Natural killer cell (primary cell): ENCODE results near the gene RBM6. TPM values are rescaled to one million over a fixed set of nuclear protein-coding genes. Genes with fewer than 3 reads are reported as not detected.

Experiments used
- ATAC-seq, 3 donors: fragments of 150-1000 bp in 2 of 3; fragments of 200-7000 bp in 1 of 3; cut with Tn5 transposase; 1 replicate in 1 of 3; 2 replicates in 2 of 3; pipeline ENCODE4 v1.10.0; 2021; ENCODE audit warnings: mild to moderate bottlenecking in 2 of 3, moderate library complexity in 2 of 3
- DNase-seq, 2 donors: peaks; one replicate each; pipeline versions ENCODE4 v3.0.0 to v3.0.0-alpha.2; 2013 to 2021; ENCODE audit warnings: mixed read lengths in 1 of 2
- H3K27ac ChIP-seq: one replicate; pipeline ENCODE4 v1.5.1; 2013; ENCODE audit warnings: mild to moderate bottlenecking, low read length
- H3K27me3 ChIP-seq: one replicate; pipeline ENCODE4 v1.6.1; 2013; ENCODE audit warnings: low read length; ENCODE audit not compliant: control insufficient read depth, insufficient read depth
- H3K36me3 ChIP-seq: one replicate; pipeline ENCODE4 v1.6.1; 2013; ENCODE audit warnings: low read length; ENCODE audit not compliant: control insufficient read depth, insufficient read depth
- H3K4me1 ChIP-seq: one replicate; pipeline ENCODE4 v1.6.1; 2013; ENCODE audit warnings: low read length; ENCODE audit not compliant: control insufficient read depth, insufficient read depth
- H3K4me3 ChIP-seq: one replicate; pipeline ENCODE4 v1.5.1; 2013; ENCODE audit warnings: low read length
- H3K9me3 ChIP-seq: one replicate; pipeline ENCODE4 v1.6.1; 2013; ENCODE audit warnings: low read length; ENCODE audit not compliant: control insufficient read depth, insufficient read depth
- H3K27ac Mint-ChIP-seq, 2 donors: one replicate each; pipeline ENCODE4 v1.8.0; 2022; ENCODE audit warnings: mild to moderate bottlenecking in 2 of 2, mixed read lengths in 2 of 2, moderate library complexity in 1 of 2
- H3K27me3 Mint-ChIP-seq, 2 donors: one replicate each; pipeline ENCODE4 v1.8.0; 2022; ENCODE audit warnings: low read depth in 2 of 2, mixed read lengths in 2 of 2
- H3K36me3 Mint-ChIP-seq: one replicate; pipeline ENCODE4 v1.8.0; 2022; ENCODE audit warnings: mixed read lengths
- H3K4me1 Mint-ChIP-seq, 2 donors: one replicate each; pipeline ENCODE4 v1.8.0; 2022; ENCODE audit warnings: mixed read lengths in 2 of 2
- H3K4me3 Mint-ChIP-seq: one replicate; pipeline ENCODE4 v1.8.0; 2022; ENCODE audit warnings: mild to moderate bottlenecking, moderate library complexity, mixed read lengths
- H3K9me3 Mint-ChIP-seq, 2 donors: one replicate each; pipeline ENCODE4 v1.8.0; 2022; ENCODE audit warnings: mixed read lengths in 2 of 2
- WGBS: methylation state at CpG from one replicate; pipeline ENCODE4 v1.1.7; 2013; ENCODE audit warnings: missing lambda C conversion rate; ENCODE audit not compliant: insufficient coverage; 5-methylcytosine and 5-hydroxymethylcytosine counted together
- intact Hi-C: fragments of 100-400 bp; cut with micrococcal nuclease; formaldehyde crosslinking; loops from one replicate; pipeline ENCODE4 v1.14.2; 2022
- total RNA-seq, 4 donors: library from RNA; stranded (reverse); fragments of 120-200 nt in 1 of 4; gene quantifications; one replicate each; pipeline versions ENCODE4 v1.2.3 to v1.2.4, GENCODE V29; 2013 to 2022
- TF ChIP-seq, protein P1 (sequence below): fragments of 200-600 bp; IDR thresholded peaks from one replicate; pipeline ENCODE4 v1.8.0; 2022; ENCODE audit warnings: antibody characterized with exemption

RBM6 gene
- total RNA-seq, 3 donors from 2014 or later (not counting 1 experiment from before 2014, with no cell fraction given): 155 to 193 (median 157) TPM

DNA sequence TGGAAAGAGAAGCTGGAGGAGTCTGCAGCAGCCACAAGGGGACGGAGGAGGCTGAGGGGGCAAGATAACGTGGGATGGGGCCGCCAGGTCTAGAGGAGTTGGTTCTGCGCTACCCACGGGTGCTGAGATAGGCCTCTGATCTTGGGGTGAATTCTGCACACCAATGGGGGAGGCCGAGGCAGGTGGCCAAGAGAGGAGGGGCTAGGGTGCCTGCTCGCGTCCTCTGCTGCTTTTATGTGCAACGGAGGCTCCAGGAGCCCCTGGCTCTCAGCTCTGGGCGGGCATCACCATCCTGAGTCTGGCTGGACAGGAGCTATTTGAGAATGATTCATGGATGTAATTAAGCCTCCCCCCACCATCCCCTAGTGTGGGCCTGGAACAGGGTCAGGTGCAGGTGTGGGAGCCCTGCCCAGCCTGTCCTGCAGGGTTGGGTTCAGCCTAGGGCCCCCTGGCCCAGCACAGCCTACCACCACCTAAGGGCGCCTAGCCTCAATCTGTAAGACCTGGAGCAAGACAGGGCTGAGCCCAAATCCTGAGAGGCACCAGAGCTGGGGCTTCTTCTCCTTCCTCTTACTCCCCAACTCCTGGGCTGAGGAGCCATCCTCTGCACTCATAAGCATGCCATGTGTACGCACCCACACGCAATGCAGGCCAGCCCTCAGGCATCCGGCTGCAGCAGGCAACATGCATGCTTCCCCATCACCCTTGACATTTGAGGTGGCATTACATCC, 182.9 kb downstream of the RBM6 start:
- Histone ChIP-seq H3K36me3 (peaks cover 30% of the 10 kb centered on the region), H3K4me1 (no peaks in the 10 kb centered on the region), H3K9me3 (no peaks in the 10 kb centered on the region), H3K27ac (no peak overlapping the region), H3K4me3 (no peak overlapping the region), H3K27me3 (no peaks in the 10 kb centered on the region)
- Mint-ChIP-seq H3K27me3 (no peaks in the 10 kb centered on the region), H3K4me1 (peaks cover 8% of the 10 kb centered on the region in 2 donors), H3K36me3 (no peaks in the 10 kb centered on the region), H3K9me3 (no peaks in the 10 kb centered on the region), H3K4me3 (no peak overlapping the region), H3K27ac (peak overlapping the region; percentile 62 to 74)
- TF ChIP-seq, protein P1, sequence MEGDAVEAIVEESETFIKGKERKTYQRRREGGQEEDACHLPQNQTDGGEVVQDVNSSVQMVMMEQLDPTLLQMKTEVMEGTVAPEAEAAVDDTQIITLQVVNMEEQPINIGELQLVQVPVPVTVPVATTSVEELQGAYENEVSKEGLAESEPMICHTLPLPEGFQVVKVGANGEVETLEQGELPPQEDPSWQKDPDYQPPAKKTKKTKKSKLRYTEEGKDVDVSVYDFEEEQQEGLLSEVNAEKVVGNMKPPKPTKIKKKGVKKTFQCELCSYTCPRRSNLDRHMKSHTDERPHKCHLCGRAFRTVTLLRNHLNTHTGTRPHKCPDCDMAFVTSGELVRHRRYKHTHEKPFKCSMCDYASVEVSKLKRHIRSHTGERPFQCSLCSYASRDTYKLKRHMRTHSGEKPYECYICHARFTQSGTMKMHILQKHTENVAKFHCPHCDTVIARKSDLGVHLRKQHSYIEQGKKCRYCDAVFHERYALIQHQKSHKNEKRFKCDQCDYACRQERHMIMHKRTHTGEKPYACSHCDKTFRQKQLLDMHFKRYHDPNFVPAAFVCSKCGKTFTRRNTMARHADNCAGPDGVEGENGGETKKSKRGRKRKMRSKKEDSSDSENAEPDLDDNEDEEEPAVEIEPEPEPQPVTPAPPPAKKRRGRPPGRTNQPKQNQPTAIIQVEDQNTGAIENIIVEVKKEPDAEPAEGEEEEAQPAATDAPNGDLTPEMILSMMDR: no peak
- 92% methylated on average over 13 of the region's 14 CpGs for WGBS
- no peak for DNase-seq
- ATAC-seq: no peak
- intact Hi-C loops: loop anchor here (5.0 kb wide), 1 partner anchor 149 kb away; no protein-coding TSS in a partner anchor

DNA sequence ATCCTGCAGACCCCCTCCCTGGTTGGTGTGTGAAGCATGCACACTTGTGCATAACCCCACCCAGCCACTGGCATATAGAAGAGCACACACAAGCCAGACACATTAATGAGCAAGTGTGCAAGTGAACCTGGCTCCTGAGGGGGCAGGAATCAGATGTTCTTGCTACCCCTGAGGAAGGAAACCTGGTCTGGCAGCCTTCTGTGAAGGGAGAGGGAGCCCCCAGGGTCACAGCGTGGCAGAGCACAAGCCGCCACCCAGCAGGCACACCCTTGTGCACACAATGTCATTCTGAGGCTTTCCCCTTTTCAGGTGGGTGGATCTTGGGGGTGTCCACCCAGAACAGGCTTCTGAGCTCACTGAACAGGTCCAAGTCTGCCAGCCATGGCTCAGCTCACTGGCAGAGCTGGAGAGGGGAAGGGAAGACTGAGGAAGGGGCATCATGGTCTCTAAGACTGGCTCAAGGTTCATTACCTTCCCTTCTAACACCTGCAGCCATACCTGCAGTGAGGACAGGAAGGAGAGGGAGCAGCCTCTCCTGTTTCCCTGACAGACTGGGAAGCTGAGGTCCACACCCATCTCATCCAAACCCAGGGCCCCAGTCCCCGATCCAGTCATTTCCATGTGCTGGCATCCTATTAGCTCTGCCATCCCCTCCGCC, 183.6 kb downstream of the RBM6 start:
- Mint-ChIP-seq H3K36me3 (no peaks in the 10 kb centered on the region), H3K9me3 (no peaks in the 10 kb centered on the region), H3K27ac (peak overlapping the region in 1 of 2 donors; percentile 45), H3K27me3 (no peaks in the 10 kb centered on the region), H3K4me1 (peaks cover 3 to 8% of the 10 kb centered on the region in 2 donors), H3K4me3 (no peak overlapping the region)
- no peak for ATAC-seq
- Histone ChIP-seq H3K27me3 (no peaks in the 10 kb centered on the region), H3K27ac (no peak overlapping the region), H3K4me1 (no peaks in the 10 kb centered on the region), H3K9me3 (no peaks in the 10 kb centered on the region), H3K36me3 (peaks cover 23% of the 10 kb centered on the region), H3K4me3 (no peak overlapping the region)
- TF ChIP-seq, protein P1: no peak
- intact Hi-C loops: loop anchor here (5.0 kb wide), 1 partner anchor 149 kb away; no protein-coding TSS in a partner anchor
- DNase-seq: no peak
- 77% methylated on average over 4 of the region's 4 CpGs for WGBS

DNA sequence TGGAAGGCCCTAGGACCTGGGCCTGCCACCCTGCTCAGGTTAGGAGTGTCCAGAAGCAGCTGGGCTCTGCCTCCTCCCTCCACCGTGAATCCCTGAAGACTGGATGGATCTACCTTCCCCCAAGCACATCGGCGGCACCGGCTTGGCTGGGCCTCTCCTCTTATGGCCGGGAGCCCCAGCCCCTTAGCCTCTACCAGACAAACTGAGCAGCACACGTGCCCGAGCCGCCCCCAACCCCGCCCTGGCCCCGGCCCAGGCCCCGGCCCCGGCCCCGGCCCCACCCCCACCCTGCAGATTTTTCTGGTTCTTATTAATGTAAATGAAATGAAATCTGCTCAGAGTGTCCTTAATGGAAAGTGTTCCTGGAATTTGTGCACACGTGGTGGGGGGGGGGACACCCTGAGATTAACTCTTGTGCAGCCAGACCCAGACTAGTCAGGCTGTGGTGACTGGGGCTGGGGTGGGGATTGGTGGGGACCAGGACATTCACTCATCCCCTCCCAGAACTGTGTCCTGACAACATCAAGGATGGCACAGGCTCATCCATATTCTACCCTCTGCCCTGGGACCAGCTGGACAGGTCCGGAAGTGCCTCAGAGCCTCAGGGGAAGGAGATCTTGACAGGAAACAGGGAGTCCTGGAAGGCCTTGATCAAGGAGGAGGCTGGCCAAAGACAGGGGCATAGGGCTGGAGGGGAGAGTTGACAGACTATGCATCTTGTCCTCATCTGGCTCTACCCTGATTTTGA, 184.3 kb downstream of the RBM6 start:
- intact Hi-C loops: loop anchor here (5.0 kb wide), 1 partner anchor 148 kb away; no protein-coding TSS in a partner anchor
- Histone ChIP-seq H3K36me3 (peaks cover 18% of the 10 kb centered on the region), H3K4me1 (no peaks in the 10 kb centered on the region), H3K27ac (no peak overlapping the region), H3K4me3 (no peak overlapping the region), H3K27me3 (no peaks in the 10 kb centered on the region), H3K9me3 (no peaks in the 10 kb centered on the region)
- no peak overlapping the region for H3K4me3 Mint-ChIP-seq
- no peaks in the 10 kb centered on the region for H3K9me3 Mint-ChIP-seq
- peaks cover 3 to 8% of the 10 kb centered on the region in 2 donors for H3K4me1 Mint-ChIP-seq
- H3K27me3 Mint-ChIP-seq: no peaks in the 10 kb centered on the region
- ATAC-seq (no peak), DNase-seq (no peak)
- H3K36me3 Mint-ChIP-seq: no peaks in the 10 kb centered on the region
- H3K27ac Mint-ChIP-seq: no peak overlapping the region
- TF ChIP-seq, protein P1: no peak
- WGBS: 82% methylated on average over 9 of the region's 15 CpGs
